ENCODE measurements around the gene C1QTNF3.
"Not testable (repeated sequence)": the region's sequence is repeated elsewhere in the genome, so short reads cannot be mapped to it uniquely, and the experiment has no call there.

C1QTNF3 gene

DNA sequence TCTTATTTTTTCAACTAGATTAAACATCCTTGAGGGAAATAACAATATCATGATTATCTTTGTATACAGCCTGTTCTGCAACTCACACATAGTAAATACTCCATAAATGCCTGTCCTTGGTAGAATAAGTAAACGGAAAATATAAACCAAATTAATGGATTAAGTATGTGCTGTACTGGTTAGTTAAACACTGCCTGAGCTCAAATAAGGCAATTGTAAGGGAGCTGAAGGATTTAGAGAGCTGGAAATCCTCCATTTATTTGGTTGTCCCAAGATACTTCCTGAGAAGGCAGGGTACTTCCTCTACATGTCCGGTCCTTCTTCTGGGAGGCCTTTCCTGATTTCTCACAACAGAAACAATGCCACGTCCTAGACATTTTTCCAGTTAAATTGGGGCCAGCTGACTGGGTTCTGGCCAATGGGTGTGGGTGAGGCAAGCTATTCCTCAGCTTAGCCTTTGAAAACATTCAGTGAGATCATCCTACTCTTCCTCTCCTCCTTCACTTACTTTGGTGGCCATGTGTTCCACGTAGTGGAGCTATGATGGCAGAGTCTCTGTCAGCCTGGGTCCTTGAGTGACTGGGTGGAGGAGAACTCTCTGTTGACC lies 8.5 kb upstream of the C1QTNF3 start:
- no peak for DNase-seq (ENCODE audit: low read depth)

DNA sequence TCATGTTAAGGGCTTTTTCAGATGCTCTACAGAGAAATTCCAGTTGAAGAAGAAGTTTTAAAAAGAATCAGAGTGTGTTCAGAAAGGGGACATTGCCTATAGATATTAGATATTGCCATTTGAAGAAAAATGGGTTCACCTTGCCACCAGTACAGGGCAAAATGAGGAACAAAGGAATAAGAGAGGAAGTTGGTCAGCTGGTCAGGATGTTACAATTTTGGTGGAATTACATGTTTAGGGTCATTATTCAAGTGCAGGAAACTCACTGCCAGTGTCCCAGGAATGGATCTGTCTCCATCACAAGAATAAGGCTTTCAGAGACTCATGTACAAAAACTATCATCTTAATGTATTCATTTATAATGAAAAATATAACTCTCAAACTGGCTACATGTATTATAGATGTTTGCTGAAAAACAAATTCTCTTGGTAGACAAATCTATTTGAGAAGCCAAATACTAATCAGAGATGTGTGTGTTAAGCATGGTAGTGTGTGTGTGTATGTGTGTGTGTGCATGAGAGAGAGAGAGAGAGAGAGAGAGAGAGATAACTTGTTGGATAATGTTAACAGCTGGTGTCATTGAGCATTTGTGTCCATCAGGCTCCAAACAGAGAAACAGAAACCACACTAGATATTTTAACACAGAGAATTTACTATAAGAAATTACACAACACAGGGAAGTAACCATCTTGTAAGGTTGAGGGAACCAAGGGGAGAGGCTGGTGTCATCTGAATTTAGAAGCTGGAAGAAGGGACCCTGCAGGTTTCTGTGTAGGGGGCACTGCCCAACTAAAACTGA lies 5.0 kb upstream of the C1QTNF3 start:
- no peak for DNase-seq (ENCODE audit: low read depth)

DNA sequence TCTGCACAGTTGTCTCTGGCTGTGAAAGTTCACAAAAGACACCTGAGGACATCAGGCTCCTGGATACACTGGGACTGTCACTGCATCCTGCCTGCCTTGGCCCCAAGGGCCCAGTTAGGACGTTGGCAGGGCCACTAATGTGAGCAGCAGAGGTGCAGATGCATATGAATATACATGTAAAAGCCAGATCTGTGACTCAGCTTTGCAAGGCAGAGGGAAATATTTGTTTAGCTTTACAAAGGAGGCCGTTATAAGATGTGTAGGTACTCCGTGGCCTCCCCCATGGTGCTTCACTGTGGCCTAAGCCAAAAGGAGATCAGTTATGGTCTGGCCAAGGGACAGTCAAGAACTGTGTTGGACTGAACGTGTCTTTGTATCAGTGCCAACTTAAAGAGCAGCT lies 4.1 kb upstream of the C1QTNF3 start:
- no peak for DNase-seq (ENCODE audit: low read depth)

DNA sequence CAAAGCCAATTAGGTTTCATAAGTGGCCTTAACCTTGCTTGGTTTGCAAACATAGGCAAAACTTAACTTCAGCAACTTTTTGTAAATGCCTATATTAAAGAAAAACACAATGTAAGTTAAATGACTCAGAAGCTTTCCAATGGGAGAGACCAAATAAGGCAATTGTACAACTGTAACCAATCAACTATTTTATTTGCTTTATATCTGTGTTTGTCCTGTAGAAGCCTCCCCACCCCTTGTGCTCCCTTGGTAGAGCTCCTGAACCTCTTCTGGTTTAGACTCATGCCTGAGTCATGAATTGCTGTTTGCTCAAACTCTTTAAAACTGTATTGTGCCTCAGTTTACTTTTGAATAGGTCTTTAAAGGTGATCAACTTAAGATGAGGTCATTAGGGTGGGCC lies 3.0 kb upstream of the C1QTNF3 start:
- DNase-seq (ENCODE audit: low read depth): no peak

DNA sequence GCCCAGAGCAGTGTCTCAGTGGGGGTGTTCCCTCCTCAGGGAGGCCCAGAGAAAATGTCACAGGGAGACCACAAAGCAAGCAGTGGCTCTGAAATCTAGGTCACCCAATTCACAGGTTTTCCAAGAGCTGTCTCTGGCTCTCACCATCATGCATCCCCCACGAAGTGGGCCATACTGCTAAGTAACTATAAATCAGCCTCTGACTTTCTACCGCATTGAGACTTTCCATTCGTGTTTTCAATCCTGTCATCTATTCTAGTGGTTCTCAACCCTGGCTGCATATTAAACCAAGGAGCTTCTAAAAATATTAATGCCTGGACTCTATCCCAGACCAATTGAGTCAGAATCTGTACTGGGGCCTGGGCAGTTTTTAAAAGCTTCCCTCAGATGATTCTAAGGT lies 2.0 kb upstream of the C1QTNF3 start:
- no peak for DNase-seq (ENCODE audit: low read depth)

DNA sequence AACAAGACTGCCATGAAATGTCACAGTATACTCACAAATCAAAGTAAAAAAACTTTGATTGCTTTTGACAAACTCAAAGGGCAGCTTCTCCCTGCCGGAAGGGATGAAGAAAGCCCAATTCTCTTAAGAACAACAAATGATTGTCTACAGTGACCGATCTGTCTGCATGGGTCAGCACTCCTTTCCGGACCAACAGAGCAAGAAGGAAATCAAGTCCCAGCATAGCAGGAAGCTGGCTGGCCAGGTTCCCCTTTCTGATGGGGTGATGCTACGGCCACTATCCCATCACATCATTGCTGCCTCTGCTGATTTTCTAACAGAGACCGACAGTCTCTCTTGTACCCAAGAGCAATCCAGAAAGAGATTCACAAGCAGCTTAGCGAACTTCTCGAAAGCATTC lies 692 bp downstream of the C1QTNF3 start:
- no peak for DNase-seq (ENCODE audit: low read depth)

DNA sequence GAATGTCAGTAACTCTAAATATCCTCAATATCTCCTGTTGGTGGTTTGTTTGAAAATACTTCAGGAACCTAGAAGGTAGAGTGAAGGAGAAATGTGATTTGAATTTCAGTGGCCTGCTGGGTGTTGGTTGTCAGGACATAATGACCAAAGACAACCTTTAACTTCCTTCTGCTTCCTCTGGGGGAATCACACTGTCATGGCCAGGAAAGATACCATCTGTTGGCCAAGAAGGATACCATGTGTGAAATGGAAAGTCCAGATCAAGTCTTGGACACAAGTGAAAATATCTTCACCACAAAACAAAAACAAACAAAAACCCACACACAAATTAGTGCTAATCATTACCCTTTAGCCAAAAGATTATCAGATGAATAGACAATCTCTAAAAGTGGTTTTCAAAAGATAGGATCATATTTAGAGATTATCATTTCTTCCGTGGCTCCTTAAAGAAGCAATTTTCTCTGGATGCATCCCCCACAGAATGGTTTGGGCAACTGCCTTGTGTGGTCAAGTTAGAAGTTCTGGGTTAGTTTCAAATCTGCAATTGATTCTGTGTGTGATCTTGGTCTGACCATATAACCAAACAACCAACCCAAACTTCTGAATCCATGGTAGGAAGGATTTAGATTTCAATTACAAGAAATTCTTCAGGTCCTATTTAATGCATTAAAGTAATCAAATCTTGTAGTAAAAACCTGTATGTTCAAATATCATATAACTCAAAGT lies 1.6 kb downstream of the C1QTNF3 start:
- no peak for DNase-seq (ENCODE audit: low read depth)

DNA sequence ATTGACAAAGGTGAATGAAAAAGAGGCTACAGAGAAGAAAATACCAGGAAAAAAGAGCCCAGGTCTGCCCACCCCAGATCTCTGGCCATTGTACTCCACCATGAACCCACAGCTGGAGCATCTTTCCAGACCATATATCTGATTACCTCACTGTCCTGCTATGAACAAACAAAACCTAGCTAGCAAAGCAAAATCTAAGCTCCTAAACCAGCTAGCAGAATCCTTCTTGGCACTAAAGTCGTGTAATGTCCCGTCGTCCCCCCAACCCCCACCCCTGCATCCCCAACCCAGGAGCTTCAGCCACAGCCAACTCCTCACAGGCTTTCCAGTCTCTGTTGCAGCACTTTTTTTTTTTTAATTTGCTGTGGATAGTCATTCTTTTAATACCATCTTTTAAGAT lies 2.5 kb downstream of the C1QTNF3 start:
- no peak for DNase-seq (ENCODE audit: low read depth)

DNA sequence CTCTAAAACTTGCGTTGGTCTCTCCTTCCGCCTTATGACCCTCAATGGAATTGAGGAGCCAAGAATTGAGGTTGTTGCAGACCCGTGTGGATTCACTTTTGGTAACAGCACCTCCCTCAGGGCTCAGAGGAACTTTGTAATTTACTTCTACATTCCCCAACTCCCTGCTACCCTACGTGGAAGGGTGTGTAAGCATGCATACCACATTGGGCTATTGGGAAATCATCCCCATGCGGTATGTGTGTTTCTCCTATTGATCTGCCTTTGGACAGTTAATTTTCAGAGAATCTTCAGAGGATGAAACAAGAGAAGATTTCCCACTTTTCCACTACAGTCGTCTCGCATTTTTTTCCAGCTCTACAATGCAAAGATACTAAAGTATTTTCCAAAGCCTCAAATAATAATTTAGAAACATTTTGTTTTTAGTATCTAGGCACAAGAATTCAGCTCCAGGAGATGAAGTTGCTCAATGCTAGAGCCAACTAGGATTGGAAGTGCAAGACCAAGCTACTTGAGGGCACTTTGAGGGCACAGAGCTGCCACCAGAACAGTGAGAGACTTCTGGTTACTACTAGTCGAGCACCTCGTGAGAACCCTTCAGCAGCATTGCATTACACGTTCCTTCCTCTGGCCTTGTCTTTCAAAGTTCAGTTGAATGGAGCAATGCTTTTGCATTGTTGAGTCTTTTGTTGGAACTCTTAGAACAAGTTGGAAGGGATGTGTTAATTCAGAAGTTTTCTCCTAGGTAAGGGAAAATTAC lies 3.4 kb downstream of the C1QTNF3 start:
- no peak for DNase-seq (ENCODE audit: low read depth)

DNA sequence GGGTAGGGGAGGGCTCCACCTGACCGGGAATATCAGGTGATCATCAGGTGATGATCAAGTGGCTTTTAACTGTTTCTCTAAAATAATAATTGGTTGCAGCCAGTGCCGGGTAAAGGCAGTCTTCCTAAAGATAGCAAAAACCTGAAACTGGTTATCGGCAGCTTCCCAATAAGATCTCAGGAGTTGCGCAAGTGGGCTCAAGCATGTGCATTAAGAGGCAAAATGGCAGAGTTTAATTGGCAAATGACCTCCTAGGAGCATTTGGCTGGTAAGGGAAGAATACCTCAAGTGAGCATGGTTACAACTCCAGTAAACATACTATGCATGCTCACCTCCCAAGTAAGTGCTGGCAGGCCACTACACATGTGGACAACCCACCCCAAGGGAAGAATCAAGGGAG lies 4.2 kb downstream of the C1QTNF3 start:
- DNase-seq (ENCODE audit: low read depth): no peak

DNA sequence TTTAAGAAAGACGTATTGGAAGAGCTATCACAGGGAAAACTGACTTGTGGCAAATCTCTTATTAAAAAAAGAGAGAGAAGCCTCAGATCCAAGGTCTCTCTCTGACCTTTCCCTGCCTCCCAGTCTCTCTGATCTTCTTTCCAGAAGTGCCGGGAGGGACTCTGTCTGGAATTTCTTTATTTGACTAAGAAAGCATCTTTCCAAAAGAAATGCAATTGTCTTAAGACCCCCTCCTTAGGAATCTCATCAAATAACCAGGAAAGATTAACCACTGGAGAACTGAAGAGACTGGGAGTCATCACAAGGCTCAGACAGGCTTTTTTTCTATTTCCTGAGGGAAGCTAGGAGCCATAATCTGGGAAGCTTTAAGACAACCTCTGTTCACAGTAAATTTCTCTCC lies 4.6 kb downstream of the C1QTNF3 start:
- DNase-seq (ENCODE audit: low read depth): no peak

DNA sequence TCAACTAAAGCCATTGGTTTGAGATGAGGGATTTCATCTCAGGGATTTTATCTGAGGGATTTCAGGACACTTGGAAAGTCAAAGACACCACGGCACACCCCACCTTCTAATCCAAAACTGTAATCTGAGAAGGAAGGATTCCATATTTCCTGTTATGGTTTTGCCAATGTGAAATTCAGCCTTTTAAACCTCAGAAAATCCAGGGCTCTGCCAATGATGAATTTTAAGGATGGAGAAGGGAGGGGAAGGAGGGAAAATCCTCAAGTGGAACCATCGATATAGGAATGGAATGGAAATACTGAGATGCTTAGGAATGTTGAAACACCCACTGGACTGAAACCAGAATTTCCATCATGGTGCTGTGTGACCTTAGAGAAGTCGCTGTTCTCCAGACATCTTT lies 5.3 kb downstream of the C1QTNF3 start:
- no peak for DNase-seq (ENCODE audit: low read depth)

DNA sequence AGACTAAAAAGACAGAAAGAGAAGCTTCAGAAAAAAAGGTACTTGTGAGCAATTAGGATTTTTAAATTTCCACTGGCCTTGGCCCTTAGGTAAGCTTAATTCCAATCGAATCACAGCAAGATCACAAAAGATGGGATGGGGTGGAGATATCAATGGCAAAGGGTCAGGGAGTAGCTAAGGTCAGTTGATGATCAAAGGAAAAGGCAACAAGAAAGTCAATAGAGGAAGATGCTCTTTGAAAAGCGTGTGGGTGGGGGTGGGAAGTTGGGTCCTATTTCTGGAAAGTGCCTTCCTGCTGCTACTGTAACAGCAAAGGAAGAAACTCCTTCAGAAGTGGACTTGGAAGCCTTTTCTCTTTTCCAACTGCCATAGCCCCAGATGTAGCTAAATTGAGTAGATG lies 7.3 kb downstream of the C1QTNF3 start:
- DNase-seq (ENCODE audit: low read depth): no peak

DNA sequence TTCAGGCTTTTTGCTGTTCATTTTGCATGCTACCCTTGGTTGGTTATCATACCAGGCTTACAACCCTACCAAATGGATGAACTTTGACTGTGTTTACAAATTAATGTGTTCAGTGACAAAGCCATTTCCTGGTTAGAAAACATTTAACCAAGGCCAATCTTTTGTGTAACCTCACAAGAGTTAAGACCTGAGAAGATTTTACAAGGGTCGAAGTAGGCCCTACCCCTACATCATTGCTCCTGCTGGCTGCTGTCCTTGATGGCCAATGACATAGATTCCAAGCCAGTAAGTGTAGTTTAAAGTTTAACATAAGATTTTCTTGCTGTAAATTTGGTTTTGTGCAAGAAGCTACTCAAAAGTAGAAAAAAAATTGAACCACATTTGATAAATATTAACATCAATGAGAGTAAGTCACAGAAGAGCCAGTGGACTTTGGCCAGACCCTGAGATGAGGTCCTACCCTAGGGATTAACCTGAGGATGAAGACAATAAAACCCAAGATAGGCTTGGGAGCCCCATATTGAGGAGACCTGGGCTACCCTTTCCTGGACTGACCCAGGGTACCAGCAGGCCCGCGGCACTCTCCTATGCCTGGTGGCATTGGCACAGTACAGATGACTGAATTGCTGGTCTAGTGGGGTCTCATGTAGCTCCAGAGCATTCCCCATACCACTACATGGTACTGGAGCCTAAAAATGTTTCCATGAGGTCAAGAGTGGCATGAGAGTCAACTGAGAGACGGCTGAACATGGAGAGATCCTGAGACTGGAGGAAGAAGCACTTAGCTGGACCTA lies 8.3 kb downstream of the C1QTNF3 start:
- no peak for DNase-seq (ENCODE audit: low read depth)

DNA sequence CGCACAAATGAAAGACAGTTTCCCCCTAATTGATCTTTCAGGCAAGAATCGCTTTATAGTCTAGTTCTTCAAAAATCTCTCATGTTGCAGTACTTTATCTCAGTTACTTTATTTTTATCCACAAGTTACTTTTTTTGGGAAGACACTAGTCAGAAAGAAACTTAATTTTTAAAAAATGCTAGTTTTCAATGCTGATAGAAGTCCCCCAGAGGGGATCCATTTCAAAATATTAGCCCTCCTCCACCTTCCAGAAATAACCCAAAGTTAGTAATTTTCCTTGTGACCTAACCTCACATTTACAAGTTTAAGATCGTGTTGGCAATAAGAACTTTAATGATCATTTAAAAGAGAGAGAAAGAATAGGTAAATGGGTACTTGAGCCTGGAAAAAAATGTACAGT lies 11.0 kb downstream of the C1QTNF3 start:
- DNase-seq (ENCODE audit: low read depth): no peak

DNA sequence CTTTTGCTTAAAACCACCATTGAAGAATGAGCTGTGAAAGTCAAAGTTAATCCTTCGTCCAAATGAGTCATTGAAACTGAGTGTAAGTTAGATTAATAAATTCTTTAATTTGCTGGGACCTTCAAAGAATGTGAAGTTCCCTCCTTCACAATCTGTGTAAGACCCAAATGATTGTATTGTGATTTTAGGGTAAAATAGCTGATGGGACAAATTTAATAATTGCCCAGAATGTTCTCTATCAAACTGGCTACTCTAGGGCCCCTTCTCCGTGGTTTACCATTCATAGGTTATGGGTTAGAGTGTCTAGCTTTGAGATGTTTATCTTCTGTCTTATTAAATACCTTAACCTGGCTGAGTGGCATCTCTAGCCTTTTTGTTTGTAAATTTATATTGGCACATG lies 11.9 kb downstream of the C1QTNF3 start:
- DNase-seq (ENCODE audit: low read depth): no peak

DNA sequence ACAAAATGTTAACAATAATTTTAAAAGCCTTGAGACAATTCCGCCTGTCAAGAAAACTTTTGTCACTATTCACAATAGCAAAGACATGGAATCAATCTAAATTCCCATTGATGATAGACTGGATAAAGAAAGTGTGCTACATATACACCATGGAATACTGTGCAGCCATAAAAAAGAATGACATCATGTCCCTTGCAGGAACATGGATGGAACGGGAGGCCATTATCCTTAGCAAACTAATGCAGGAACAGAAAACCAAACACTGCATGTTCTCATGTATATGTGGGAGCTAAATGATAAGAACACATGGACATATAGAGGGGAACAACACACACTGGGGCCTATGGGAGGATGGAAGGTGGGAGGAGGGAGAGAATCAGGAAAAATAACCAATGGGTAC lies 12.4 kb downstream of the C1QTNF3 start:
- not testable (repeated sequence) for DNase-seq (ENCODE audit: low read depth)

DNA sequence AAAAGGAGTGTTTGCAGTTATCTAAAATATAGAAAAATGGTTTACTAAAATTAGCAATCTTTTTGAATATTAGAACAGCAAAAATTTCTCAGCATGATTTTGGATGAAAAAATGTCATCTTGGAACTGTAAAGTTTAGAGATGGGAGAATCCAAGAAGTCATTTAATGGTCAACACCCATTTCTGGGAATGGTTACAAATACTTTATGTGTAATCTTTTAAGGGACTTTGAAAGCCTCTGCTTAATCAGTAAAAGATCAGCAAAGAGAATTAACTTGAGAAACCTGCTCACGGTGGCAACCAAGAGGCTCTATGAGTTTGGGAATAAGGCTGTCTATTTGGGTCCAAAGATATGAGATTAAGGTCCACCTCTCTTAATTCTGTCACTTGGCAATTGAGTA lies 13.0 kb downstream of the C1QTNF3 start:
- no peak for DNase-seq (ENCODE audit: low read depth)

DNA sequence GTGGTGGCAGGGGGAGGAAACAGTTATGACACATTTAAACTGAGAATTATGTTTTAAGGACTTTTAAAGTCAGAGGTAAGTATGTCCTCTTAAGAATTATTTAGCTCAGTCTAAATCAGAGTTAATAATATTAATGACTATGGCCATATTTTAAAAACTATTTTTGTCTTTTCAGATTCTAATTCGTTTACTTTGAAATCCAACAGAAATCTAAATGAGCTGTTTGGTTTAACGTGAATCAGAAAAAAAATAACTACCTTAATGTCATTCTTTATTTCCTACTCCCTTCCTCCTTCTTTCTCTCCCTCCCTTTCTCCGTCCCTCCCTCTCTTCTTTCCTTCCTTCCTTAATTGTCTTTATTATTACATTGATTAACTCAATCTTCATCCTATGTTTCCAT lies 14.7 kb downstream of the C1QTNF3 start:
- DNase-seq (ENCODE audit: low read depth): no peak

DNA sequence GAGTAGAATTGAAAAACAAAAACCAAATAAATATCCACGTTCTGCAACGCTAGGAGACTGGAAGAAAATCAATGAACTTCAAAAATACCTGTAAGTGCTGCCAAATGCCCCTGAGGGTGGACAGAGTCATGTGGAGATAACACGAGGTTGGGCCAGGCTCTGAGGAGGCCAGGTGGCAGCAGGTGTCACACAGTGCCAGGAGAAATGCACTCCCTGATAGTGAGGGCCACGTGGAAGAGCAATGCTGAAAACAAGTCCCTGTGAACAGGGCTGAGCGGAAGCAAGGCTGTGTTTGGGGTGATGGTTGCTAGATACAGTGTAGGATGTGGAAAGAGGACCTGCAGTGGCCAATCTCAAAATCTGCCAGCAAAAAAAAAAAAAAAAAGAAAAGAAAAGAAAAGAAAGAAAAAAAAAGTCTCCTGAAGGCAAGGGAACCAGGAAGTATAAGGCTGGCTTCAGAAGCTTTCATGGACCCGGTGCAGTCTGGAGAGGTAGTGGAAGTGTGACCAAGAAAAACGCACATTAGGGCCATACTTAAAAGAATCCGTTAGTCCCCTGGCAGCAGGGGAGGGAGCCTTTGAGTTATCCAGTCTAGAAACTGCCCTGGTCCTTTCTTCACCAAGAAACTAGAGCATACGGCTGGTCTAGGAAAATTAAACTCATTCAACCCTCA lies 16.8 kb downstream of the C1QTNF3 start:
- DNase-seq (ENCODE audit: low read depth): no peak

DNA sequence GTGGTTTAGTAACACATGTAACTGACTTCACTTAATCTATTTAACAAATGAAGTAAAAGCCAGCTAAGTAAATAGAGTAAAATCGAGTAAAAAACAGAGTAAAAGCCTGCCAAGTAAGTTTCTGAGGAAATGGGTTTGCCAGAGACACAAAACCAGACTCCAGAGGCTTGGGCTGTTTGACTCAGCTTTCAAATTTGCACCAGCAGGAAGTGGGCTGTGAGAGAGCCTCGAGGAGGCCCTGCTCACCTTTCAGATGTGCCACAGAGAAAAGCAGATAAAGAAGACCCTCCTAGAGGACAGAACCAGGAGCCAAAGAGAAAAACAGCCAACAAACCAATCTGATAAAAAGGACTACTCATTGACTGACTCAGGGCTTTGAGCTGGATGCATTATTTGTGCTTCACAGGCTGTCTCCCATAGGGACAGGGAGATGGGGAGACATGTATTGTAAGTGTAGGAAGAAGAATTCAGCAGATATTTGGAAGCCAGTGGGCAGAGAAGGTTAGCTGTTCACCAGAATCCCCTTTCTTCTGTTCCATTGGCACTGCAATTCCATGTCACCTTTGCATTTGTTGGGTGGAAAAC lies 20.8 kb downstream of the C1QTNF3 start:
- DNase-seq (ENCODE audit: low read depth): no peak
